ENCODE data around the gene ANO10.
"Not testable (repeated sequence)": the region's sequence is repeated elsewhere in the genome, so short reads cannot be mapped to it uniquely, and the experiment has no call there.

- TF ChIP-seq ZNF571, PRDM4 (tag by site-specific recombination; IDR thresholded peaks at IDR 0.05): not testable (repeated sequence)
Observed at GRCh38 chr3:43478839-43479238, 143.0 kb downstream of the ANO10 start.
